Neural crest cell (in vitro differentiated cells): ENCODE measurements around the gene GPR150. TPM values are rescaled to one million over a fixed set of nuclear protein-coding genes. Genes with fewer than 3 reads are reported as not detected.

Experiments
- DNase-seq: peaks from one replicate; pipeline ENCODE4 v3.0.0; 2021; ENCODE audit warnings: low read depth, mixed read lengths, low spot score
- H3K27ac Mint-ChIP-seq: one replicate; pipeline ENCODE4 v1.8.0; 2021; ENCODE audit warnings: mild to moderate bottlenecking, mixed read lengths; ENCODE audit not compliant: unreplicated experiment
- H3K27me3 Mint-ChIP-seq: 2 replicates; pipeline ENCODE4 v1.8.0; 2021; ENCODE audit warnings: low read depth, mild to moderate bottlenecking, mixed read lengths
- H3K36me3 Mint-ChIP-seq: 2 replicates; pipeline ENCODE4 v1.8.0; 2021; ENCODE audit warnings: low read depth, mild to moderate bottlenecking, mixed read lengths
- H3K4me1 Mint-ChIP-seq: 2 replicates; pipeline ENCODE4 v1.8.0; 2021; ENCODE audit warnings: mixed read lengths
- H3K4me3 Mint-ChIP-seq: one replicate; pipeline ENCODE4 v1.8.0; 2021; ENCODE audit warnings: mild to moderate bottlenecking, mixed read lengths
- H3K9me3 Mint-ChIP-seq: 2 replicates; pipeline ENCODE4 v1.8.0; 2021; ENCODE audit warnings: mixed read lengths
- CTCF ChIP-seq: fragments of 200-600 bp; sonication (generic); conservative IDR thresholded peaks from 2 replicates; pipeline ENCODE4 v1.5.0; 2021; ENCODE audit warnings: antibody characterized with exemption, mild to moderate bottlenecking
- total RNA-seq: library from RNA; stranded (reverse); gene quantifications from 2 replicates; pipeline ENCODE4 v1.2.1, GENCODE V29; 2021

GPR150 gene
- total RNA-seq, 1 donor from 2014 or later, result not detected

DNA sequence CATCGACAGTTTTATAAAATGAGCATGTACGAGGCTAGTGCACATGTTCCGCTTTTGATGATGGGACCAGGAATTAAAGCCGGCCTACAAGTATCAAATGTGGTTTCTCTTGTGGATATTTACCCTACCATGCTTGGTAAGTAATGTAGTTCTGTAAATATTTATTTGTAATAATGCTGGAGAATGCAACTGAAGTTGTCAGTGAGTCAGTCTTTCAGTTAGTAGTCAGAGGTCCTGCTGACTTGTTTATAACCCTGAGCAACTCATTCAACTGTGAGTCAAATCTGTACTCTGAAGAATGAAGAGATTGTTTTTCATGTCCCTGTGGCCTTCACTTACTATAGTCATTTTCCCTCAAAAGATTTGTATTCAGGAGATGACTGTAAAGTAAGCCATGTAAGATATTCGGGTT, 28.4 kb upstream of the GPR150 start:
- no peak for TF ChIP-seq CTCF
- H3K9me3 Mint-ChIP-seq, result no peaks in the 10 kb centered on the region

DNA sequence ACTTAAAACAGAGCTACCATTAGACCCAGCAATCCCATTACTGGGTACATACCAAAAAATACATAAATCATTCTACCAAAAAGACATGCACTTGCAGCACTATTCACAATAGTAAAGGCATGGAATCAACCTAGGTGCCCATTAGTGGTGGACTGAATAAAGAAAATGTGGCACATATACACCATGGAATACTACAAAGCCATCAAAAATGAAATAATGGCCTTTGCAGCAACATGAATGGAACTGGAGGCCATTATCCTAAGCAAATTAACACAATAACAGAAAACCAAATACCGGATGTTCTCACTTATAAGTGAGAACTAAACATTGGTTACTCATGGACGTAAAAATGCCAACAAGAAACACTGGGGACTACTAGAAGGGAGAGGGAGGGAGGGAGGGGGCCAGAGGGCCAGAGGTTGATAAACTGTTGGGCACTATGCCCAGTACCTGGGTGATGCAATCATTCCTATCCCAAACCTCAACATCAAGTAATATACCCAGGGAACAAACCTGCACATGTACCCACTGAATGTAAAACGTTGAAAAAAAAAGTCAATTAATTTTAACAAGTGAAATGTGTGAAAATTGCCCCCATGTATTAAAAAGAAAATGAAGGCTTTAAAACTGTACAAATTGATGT, 24.5 kb upstream of the GPR150 start:
- Mint-ChIP-seq H3K4me1 (no peaks in the 10 kb centered on the region), H3K4me3 (no peak overlapping the region)

More for the DNA sequence above, 28.4 kb upstream of the GPR150 start:
- Mint-ChIP-seq H3K36me3 (peaks cover 5% of the 10 kb centered on the region), H3K27ac (no peak overlapping the region), H3K4me3 (no peak overlapping the region), H3K27me3 (no peaks in the 10 kb centered on the region), H3K4me1 (peaks cover 5% of the 10 kb centered on the region)
- DNase-seq, result no peak

DNA sequence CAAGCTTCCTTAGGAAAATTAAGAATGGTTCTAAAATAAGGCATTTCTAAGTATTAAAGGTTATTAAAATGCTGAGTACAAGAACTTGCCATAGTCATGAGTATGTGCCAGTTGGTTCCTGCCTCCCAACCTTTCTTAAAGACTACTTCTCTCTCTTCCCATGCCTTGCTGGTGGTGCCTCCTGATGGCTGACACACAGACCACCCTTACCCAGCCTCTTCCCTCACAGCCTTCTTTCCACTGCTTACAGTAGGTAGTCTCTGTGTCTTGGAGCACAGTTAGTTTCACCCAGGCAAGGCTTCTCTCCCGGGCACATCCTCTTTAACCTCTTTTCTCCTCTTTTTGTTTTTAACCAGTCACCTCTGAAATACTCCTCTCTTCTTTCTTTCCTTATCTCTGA, 20.6 kb upstream of the GPR150 start:
- Mint-ChIP-seq H3K9me3 (no peaks in the 10 kb centered on the region), H3K27me3 (no peaks in the 10 kb centered on the region), H3K36me3 (peaks cover 3% of the 10 kb centered on the region), H3K27ac (no peak overlapping the region), H3K4me1 (no peaks in the 10 kb centered on the region), H3K4me3 (no peak overlapping the region)
- TF ChIP-seq CTCF, result no peak
- no peak for DNase-seq

More for the DNA sequence above, 24.5 kb upstream of the GPR150 start:
- Mint-ChIP-seq H3K27ac (no peak overlapping the region), H3K36me3 (no peaks in the 10 kb centered on the region), H3K9me3 (no peaks in the 10 kb centered on the region), H3K27me3 (no peaks in the 10 kb centered on the region)
- DNase-seq, result no peak
- TF ChIP-seq CTCF, result no peak

DNA sequence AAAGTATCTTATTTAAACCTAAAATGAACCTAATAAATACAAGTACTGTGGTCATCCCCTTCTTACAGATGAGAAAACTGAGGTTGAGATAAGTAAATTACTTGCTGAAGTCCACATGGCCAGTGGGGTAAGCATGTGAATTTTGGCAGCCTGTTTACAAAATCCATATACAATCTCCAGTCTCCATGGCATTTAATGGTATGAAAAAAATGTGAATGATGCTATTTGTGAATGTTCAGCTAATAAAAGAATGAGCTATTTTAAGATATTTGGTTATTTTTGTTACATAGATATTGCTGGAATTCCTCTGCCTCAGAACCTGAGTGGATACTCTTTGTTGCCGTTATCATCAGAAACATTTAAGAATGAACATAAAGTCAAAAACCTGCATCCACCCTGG, 19.3 kb upstream of the GPR150 start:
- Mint-ChIP-seq H3K27ac (no peak overlapping the region), H3K36me3 (peaks cover 3% of the 10 kb centered on the region), H3K4me1 (no peaks in the 10 kb centered on the region), H3K4me3 (no peak overlapping the region), H3K9me3 (no peaks in the 10 kb centered on the region), H3K27me3 (no peaks in the 10 kb centered on the region)
- DNase-seq, result no peak
- no peak for TF ChIP-seq CTCF

- Mint-ChIP-seq H3K4me3 (no peak overlapping the region), H3K36me3 (peaks cover 3% of the 10 kb centered on the region), H3K27me3 (no peaks in the 10 kb centered on the region), H3K9me3 (peaks cover 3% of the 10 kb centered on the region), H3K4me1 (no peaks in the 10 kb centered on the region), H3K27ac (no peak overlapping the region)
- no peak for DNase-seq
- no peak for TF ChIP-seq CTCF
These were observed 14.1 kb upstream of the GPR150 start for GRCh38 chr5:95605786-95606185.
